HuH-7.5 (cell line): Measurements from ENCODE around the gene HS3ST5.
A peak's percentile ranks its signal among the peaks of the same experiment; 100 is the strongest.
"Not testable (repeated sequence)": the region's sequence is repeated elsewhere in the genome, so short reads cannot be mapped to it uniquely, and the experiment has no call there.

Source experiments
- DNase-seq: peaks from one replicate; pipeline ENCODE4 v3.0.0; 2011; ENCODE audit warnings: low spot score

Gene HS3ST5

GRCh38 chr6:114276783-114277182 lies 66.0 kb downstream of the HS3ST5 start:
- no peak for DNase-seq

GRCh38 chr6:114274836-114275235 lies 68.0 kb downstream of the HS3ST5 start:
- DNase-seq, result no peak

- peak; percentile 8 for DNase-seq
These were observed 70.2 kb downstream of the HS3ST5 start for GRCh38 chr6:114272582-114272981.

DNA sequence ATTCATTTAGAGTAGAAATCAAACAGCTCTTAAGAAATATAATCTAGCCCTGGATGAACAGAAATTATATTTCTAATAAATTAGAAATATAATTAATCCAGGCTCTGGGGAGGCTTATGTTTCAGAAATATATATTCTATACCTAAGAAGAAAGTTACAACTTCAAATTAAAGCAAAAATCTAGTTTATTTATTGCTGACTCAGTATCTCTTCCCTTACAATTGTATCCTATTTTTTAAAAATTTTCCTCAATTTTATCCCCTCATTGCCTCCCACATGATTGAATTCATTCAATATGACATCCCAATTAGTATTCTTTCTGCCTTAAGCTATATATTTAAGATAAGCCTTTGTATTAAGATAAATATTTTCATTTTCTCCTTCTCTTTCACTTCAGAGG lies 71.4 kb downstream of the HS3ST5 start:
- DNase-seq, result no peak

GRCh38 chr6:114267897-114268296 lies 74.9 kb downstream of the HS3ST5 start:
- DNase-seq, result no peak

GRCh38 chr6:114260810-114261209 lies 82.0 kb downstream of the HS3ST5 start:
- no peak for DNase-seq

GRCh38 chr6:114258376-114258775 lies 84.4 kb downstream of the HS3ST5 start:
- no peak for DNase-seq

DNA sequence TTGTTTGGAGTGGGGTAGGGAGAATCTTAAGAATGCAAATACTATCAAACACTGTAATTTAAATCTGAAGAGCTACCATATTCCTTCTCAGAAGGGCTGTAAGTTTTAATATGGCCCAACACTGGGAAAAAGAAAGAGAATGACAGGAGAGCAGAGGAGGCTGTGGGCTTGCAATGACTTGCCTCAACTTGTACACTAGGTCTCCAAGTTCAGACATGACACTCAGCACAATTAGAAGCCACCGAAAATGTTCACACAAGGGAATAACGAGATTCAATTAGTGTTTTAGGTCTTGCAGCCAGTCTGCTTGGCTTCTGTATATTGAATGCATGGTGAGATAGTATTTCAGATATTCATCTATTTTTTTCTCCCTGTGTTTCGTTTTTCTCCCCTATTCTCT lies 89.4 kb downstream of the HS3ST5 start:
- DNase-seq, result no peak

DNA sequence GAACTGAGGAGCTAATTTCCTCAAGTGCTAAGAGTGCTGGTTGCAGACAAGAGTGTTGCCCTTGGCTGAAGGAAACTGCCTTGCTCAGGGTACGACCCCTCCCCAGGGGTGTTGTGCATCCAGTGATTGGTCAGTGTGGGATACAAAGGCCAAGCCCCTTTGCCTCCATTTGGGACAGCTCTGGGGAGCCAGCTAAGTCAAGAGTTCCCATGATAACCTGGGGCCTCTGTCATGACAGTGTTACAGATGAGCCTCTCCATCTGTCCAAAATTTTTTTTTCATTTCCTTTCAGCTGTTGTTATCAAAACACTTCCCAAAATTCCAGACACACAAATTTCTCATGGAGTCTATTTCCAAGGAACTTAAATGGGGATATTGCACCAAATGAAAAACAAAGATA lies 93.3 kb downstream of the HS3ST5 start:
- DNase-seq, result no peak

DNA sequence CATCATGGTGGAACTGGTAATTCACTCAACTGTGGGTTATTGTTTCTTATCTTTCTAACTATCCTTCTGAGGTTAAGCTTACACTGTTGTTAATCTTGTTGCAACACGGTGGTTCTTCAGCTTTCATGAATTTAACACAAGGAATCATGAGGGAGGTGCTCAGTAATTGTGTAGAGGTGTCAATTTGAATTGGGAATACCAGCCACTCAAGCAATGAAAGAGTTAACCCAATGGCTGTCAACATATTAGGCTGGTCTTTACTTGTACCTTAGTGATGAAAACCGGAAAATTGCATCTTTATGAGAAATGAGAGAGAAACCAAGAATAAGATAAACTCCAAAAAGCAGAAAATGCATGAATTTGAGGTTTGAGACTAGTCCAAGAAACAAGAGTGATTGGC lies 95.7 kb downstream of the HS3ST5 start:
- no peak for DNase-seq

GRCh38 chr6:114240796-114241195 lies 102.0 kb downstream of the HS3ST5 start:
- DNase-seq, result no peak

DNA sequence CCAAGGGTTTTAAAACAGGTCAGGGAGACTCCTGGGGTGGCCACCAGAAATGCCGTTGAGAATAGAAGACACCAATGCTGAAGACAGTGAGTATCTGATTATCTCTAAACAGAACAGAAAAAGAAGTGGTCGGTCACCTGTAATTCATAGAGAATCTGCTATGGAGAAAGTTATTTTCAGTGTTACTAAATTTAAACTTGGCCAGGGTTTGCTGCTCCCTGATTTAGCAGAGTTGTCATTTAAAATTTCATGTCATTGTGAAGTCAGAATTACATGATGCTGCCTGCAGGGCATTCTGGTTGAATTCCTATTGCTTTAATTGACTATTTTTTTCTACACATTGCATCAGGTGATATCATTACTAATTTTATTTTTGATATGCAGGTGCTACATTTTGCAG lies 114.1 kb downstream of the HS3ST5 start:
- no peak for DNase-seq

DNA sequence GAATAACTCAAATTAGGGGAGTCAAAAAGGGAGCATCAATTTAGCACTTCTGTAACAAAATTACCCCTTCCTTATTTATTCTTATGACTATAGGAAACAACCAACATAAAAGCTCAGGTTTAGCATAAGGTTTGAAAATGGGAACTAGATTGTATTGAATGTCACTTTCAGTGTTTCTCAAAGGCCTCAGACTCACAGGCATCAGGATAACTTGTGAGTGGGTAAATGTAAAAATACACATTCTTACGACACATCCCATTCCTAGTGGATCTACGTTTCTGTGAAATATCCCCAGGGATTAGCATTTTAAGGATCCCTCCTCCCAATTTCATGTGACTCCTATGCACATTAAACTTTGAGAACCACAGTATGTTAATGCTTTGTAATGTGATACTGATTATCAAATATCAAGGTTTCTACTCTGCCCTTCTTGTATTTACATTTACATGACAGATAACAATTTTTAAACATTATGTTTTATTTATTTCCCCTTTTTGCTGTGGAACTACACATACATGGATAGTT lies 114.8 kb downstream of the HS3ST5 start:
- no peak for DNase-seq

DNA sequence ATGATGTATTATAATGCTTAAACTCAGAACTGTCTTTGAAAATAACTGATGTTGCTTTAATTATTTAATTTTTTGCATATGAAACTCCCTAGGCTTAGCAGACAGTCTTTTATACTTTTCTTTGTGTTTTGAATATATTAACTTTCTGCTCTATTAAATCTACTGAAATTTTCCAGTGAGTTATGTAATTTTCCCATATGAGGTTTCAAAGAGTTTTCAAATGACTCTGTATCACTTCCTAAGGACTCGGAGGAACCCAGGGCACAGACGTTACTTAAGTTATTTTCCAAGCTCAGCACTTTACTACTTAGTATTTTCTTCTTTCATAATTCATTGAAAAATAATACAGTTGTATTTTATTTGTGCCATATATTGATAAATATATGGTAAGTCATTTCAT lies 122.6 kb downstream of the HS3ST5 start:
- no peak for DNase-seq

DNA sequence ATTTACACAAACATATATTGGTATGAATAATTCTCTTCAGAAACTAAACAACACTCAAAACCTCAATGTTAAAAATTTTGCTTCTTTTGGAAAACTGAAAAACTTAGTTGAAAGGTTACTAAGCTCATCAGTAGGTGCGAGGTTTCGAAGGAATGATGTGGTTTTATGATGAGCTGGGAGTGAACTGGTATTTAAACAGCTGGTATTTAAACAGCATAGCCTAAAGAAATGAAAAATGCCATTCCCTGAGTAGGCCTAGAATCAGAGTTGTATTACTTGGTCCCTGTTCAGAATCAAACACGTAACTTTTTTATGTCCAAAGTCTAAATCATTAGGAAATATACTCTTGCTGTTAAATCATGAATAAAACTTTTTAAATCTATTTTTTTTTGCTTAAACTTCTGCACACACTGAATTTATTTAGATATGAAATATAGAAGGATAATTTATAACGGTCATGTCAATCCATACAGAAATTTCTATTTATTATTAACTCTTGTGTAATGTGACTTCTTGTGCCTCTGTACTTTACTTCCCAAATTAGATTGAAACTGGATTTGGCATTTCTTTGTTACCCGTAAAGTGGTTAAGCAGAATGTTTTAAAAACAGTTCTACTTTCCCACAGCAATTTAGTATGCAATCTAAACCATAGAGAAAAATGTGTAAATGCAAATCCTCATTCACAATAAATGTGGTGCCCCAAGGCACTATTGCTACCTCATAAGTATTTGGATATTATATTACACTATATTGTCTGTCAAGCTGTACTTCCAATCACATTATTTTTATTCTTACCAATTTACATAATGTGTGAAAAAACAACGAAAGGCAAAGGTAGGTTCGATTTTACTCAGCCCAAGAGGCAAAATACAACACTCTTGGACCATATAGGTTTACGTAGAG lies 124.1 kb downstream of the HS3ST5 start:
- DNase-seq, result no peak

DNA sequence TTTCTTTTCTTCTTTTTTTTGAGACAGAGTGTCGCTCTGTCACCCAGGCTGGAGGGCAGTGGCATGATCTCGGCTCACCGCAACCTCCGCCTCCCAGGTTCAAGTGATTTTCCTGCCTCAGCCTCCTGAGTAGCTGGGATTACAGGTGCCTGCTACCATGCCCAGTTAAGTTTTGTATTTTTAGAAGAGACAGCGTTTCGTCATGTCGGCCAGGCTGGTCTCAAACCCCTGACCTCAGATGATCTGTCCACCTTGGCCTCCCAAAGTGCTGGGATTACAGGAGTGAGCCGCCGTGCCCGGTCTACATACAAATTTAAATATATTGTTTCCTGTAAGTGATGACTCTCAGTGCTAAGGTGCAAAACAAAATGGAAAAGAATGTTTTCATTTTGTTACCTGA lies 124.8 kb downstream of the HS3ST5 start:
- not testable (repeated sequence) for DNase-seq

- DNase-seq, result no peak
These were observed 125.9 kb downstream of the HS3ST5 start for GRCh38 chr6:114216789-114217467.

- no peak for DNase-seq
These were observed 132.4 kb downstream of the HS3ST5 start for GRCh38 chr6:114210467-114210866.

GRCh38 chr6:114203460-114203859 lies 139.4 kb downstream of the HS3ST5 start:
- no peak for DNase-seq

DNA sequence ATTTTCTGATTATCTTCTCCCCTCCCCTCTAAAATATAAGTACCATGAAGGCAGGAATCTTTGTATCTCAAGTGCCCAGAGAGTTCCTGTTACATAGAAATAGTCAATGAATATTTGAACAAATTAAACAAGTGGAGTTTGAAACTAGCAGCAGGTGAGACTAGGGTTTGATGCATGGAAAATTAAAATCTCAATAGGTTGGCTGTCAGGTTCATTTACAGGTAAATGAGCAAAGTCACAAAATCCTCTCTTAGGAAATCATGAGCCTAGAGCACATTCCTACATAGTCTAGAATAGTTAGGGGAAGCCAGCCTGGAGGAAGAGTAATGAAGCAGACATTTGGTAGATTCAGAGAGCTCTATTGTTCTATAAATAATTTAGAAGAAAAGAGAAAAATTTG lies 140.4 kb downstream of the HS3ST5 start:
- no peak for DNase-seq

DNA sequence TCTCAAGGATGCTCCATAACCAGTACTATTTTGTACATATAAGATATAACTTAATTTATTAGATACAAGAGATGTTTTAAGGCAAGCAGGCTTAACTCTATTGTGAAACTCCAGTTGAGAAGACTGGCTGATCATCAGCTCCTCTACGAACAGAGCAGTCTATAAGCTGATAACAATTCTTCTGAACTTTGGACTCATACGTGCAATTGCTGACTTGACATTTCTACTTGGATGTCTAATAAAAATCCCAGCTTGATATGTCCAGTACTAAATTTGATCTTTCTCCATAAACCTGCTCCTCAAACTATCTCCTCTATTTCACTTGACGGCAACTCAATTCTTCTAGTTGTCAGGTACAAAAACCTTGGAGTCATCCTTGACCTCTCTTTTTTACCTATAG lies 141.9 kb downstream of the HS3ST5 start:
- DNase-seq, result no peak

GRCh38 chr6:114195631-114196403 lies 147.0 kb downstream of the HS3ST5 start:
- DNase-seq, result no peak

DNA sequence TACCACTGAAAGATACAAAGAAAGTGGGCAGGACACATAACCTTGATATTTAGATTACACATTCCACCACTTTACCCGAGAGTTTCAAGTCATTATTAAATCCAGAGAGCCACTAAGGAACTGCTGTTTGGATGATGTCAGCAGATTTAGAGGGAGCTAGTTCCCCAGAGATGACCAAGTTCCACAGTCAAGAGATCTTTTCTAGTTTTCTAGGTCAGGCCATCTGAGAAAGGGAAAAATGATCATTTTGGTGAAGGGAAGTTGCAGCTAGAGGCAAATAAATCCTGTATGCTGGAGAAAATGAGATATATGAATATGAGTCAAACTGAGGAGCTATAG lies 147.8 kb downstream of the HS3ST5 start:
- no peak for DNase-seq
